Stimulated activated CD8-positive, alpha-beta memory T cell treated with anti-CD3 and anti-CD28 coated beads, Interleukin-4, amount 100 ng/mL, for 4 hours (primary cell): Measurements from ENCODE around the gene NAT8L.

Source experiments
- DNase-seq, 2 donors: peaks; one replicate each; pipeline ENCODE4 v3.0.0-alpha.2; 2020; ENCODE audit warnings: low read depth in 2 of 2, low spot score in 1 of 2

NAT8L gene

DNA sequence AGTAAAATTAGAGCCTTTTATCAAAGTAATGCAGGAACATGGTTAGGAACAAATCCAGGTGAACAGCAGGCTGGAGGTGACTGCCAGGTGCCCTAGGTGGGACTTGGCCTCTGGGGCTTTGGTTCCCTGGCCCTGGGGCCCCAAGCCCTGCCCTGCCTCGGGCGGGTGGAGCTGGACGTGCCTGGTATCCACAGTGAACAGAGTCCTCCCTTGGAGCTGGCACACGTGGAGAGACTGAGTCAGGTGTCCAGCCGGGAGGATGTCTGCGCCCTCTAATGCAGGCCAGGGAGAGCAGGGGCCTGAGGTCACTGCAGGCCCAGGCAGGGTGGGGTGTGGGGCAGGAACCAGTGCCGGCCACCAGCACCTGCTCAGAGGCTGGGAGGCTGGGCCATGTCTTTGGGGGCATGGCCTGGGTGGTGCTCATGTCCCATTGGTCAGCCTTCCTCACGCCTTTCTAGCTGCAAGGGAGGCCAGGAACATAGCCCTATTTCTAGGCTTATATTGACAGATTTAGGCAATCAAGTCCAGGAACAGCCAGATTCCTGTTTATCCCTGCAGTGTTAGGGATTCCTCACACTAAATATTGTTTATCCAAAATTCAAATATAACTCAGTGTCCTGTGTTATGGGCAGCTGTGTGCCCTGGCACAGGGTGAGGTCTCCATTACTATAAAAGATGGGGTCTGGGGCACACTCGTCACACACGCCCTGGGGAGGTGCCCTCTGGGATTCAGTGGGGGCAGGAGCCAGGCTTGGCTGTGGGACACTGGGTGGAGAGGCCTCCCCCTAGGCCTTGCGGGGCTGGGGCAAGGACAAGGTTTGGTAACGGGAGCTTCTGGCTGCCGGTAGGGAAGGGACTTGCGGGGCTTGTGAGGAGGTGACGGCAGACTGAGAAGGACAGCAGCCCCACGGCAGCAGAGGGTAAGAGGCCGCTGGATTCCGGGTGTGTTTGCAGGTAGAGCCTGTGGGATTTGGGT is 14.3 kb upstream of the NAT8L start:
- no peak for DNase-seq

DNA sequence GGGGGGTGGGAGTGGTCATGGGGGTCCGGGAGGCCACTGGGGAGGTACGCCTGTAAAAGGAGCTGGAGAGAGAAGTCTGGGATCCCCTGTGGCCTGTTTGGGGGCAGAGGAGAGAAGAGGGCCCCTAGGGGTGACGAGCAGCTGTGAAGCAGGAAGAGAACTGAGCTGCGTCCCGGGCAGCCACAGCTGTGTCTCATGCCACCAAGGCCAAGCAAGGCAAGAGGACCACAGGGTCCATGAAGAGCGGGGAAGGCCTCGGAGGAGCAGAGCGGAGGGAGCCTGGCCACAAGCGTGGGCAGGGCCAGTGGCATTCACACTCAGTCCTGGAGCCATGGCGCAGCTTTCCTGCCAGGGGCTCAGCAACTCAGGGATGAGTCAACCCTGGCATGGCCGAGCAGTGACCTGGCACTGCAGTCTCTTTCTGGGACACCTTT is 13.6 kb upstream of the NAT8L start:
- DNase-seq: no peak

- no peak for DNase-seq
Observed at GRCh38 chr4:2046031-2046961, 12.8 kb upstream of the NAT8L start.

DNA sequence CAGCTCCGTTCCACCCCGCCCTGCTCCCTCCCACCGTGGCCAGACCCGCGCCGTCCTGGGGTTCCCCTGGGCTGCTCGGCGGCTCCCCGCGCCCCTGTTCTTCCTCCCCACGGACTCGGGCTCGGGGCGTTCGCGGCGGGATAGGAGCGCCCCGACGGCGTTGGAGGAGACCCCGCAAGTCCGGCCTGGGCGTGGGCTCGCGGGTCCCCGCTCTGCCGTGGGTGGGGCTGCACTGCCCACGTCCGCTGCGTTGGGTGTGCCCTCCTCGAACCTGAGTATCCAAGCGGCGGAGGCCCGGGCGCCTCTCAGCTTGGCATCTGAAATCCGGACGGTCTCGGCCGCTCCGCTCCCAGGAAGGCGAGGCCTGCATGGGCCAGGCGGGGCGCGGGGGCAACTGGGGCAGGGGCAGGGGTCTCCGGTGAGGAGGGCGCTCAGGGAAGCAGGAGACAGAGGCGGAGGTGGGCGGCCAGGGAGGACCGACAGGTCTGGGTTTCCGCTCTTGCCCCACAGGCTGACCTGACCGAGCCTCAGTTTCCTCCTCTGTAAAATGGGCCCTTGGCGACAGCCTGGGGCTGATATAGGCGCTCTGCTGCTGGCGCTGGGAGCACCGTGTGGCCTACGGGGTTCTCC is 12.0 kb upstream of the NAT8L start:
- no peak for DNase-seq

DNA sequence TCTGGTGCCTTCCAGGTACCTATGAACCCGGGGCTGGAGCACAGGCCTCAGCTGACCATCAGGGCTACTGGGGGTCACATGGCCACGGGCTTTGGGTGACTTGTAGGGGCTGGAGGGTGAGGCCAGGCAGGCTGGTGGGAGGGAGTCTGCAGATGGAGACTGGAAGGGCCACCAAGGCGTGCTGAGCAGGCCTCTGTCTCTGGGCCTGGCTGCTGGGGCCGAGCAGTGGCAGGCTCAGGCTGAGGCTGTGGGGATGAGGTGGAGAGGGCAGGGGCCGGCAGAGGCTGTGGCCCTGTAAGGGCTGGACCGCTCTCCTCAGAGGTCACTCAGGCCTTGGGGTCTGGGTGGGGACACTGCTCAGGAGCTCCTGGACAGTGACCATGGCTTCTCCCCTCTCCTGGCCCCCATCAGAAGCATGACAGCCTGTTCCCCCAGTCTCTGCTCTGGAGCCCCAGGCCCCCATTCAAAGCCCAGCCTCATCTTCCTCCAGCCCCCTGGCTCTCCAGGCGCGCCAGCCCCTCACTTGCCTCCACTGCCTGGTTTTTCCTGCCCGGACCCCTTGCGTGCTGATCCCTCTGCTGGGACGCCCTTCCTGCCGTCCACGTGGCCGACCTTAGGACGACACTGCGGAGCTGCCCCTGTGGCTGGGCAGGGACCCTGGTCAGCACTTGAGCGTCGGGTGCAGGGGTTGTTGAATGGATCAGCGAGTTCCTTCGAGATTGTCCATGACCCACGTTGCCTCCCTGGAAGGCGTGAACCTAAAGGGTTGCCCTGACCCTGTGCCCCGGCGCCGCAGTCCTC is 11.1 kb upstream of the NAT8L start:
- DNase-seq: no peak

- DNase-seq: no peak
Observed at GRCh38 chr4:2048831-2049230, 10.3 kb upstream of the NAT8L start.

- DNase-seq: no peak
Observed at GRCh38 chr4:2049381-2049780, 9.7 kb upstream of the NAT8L start.

- no peak for DNase-seq
Observed at GRCh38 chr4:2049811-2050210, 9.3 kb upstream of the NAT8L start.

DNA sequence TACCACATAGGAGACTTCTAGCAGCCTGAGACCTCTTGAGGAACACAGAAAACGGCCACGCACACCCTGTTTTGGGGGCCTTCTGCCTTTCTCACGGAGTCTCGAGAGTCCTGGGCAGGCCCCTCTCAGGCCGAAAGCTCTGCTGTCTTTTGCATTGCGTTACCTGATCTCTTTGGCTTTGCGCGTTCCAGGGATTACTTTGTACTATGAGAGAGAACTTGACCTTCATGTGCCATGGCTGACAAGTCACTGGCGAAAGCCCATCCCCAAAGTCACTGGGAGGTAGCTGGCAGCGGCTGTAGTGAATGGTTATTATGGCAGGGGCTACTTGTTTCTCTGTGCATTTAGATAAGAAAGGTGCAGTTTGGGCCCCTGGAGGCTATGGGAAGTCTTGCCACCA is 8.0 kb upstream of the NAT8L start:
- no peak for DNase-seq

- DNase-seq: no peak
Observed at GRCh38 chr4:2054217-2054616, 4.9 kb upstream of the NAT8L start.

DNA sequence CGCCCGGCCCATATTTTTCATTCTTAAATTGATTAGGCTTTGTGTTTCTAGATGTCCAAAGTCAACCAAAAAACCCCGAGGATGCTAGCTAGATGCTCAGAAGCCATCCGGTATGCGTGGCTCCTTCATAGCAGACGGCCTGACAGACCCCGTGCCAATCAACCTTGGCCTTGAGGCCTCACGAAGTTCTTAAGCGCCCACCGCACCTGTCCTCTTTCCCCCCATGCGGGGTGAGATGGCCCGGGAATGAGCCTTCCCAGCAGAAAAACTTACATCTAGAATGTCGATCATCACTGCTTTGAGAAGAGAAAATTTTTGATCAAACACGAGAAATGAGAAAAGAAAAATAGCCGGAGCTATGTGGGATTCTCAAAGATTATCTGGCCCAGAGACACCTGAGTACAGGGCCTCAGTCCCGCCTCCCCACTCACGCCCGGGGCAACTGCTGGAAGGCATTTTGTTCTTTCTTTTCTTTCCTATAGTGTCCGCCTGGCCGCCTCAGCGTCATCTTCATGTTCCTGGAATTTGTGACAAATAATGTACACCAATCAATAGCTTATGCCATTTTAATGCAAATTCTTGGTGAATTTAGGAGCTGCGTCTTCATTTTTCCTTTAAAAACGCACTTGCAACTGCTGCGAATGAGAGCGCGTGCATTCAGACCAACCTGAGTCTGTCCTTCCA is 1.6 kb upstream of the NAT8L start:
- no peak for DNase-seq

DNA sequence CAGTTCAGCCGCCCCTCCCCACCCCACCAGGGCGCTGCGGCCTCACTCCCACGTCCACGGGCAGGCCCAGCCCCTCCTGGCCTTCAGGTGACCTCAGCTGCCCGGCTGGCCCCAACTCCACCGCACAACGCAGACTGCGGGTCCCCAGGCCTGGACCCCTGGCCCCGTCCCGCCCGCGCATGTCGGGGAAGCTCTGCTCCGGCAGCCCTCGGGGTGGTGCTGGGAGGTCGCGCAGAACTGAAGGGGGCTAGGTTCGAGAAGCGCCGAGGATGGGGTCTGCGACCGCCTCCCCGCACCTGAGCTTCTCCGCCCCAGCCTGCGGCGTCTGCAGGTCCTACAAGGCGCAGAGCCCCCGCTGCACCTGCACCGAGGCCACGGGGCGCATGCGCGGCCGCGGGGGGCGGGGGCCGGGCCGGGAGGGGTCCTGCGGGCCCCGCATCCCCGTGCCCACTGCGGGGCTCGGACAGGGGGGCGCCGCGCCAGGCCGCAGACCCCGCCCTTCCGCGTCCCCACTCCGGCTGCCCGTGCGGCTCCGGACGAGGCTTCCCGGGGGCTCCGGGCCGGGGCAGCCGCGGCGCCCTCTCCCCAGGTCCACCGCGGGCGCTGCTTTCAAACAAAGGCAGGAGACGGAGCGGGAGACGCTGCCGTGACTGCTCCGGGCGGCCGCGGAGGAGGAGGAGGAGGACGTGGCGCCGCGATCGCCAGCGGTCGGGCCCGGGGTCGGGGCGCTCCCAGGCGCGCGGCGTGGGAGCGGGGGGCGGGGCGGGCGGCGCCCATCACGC is 672 bp upstream of the NAT8L start:
- no peak for DNase-seq

DNA sequence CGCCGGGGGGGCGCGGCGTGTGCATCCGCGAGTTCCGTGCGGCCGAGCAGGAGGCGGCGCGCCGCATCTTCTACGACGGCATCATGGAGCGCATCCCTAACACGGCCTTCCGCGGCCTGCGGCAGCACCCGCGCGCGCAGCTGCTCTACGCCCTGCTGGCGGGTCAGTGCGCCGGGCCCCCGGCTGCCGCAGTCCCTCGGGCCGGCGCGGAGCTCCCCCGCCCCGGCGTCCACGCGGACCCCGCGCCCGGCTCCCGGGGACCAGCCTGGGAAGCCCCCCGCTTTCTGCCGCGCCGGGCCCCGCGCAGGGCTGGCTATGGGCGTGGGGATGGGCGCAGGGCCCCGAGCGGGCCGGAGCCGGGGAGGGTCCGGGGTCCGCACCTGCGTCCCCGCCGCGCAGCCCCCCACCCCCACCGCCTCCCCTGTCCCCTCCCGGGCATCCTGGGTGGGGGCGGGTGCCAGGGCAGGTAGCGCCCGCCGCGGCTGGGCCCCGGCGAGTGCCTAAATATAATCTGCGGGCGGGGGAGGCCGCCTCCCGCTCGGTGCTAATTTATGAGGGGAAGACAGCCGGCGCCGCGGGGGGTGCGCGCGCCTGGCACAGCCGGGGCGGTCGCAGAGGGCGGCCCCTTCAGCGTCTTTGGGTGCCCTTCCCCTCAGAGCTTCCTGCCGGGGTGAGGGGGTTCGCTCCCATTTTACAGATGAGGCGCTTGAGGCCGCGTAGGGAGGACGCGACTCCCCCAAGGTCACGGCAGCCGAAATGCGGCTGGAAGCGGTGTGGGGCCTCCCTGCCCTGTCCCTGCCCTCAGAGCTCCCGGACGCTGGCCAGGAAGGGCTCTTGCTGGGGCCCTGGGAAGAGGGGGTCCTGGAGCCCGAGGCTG is 837 bp downstream of the NAT8L start:
- DNase-seq: no peak

DNA sequence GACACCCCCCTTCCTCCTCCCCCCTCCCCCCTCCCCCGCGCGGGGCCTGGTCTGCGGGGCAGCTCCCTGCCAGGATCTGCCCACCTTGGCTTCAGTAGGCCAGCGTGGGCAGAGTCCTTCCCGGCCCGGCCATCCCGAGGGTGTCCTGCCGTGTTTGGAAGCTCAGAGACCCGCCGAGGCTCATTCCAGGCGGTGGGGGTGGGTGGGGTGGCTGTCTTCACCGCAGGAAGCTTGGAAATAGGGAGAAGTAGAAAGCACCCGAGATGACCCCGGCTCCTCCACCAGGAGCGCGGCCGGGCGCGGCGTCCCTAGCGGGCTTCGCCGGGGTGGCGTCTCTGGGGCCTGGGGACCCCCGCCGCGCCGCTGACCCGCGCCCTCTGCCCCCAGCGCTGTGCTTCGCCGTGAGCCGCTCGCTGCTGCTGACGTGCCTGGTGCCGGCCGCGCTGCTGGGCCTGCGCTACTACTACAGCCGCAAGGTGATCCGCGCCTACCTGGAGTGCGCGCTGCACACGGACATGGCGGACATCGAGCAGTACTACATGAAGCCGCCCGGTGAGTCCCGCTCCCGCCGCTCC is 1.6 kb downstream of the NAT8L start:
- DNase-seq: no peak

- no peak for DNase-seq
Observed at GRCh38 chr4:2061186-2062131, 2.3 kb downstream of the NAT8L start.

DNA sequence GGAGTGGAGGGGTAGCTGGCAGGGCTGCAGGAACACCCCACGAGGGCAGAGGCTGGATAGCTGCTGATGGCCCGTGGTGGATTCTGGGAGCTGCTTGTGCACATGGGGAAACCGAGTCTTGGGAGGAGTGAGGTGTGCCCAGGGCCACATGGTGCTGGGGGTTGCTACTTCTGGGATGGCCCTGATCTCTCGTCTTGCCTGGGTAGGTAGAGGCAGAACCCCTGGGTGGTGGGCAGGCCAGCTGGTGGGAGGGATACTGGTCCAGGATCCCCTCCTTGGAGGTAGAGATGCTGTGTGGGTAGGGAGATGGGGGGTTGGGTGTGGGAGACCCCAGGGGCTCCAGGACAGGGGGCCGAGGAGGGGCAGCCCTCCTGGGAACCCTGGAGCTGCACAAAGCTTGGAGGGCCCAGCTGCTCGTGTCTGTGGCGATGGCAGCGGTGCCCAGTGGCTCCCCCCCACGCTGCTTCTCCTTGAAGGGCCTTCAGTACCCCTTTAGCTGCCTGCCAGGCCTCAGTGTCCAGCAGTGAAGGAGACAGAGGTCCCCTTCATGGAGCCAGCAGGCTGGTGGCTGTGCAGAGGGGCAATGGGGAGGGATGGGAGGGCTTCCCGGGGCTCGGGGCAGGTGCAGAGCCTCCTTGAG is 3.2 kb downstream of the NAT8L start:
- DNase-seq: no peak
